ENCODE data around the gene SLC25A53.

- TF ChIP-seq CTCF (IDR thresholded peaks at IDR 0.05; ENCODE audit: insufficient read depth, low read length, poor library complexity, severe bottlenecking) (no peak), EZH2phosphoT487 (conservative IDR thresholded peaks at IDR 0.05; ENCODE audit: low read length) (no peak)
These were observed 26.0 kb downstream of the SLC25A53 start for GRCh38 chrX:104130808-104131207.
